IPS-15b (cell line): Measurements from ENCODE around the gene SOX5.
"Not testable (repeated sequence)": the region's sequence is repeated elsewhere in the genome, so short reads cannot be mapped to it uniquely, and the experiment has no call there.

Experiments used
- H3K27me3 ChIP-seq: one replicate; pipeline ENCODE4 v1.6.1; 2013; ENCODE audit warnings: low read length; ENCODE audit not compliant: control insufficient read depth, insufficient read depth
- H3K36me3 ChIP-seq: one replicate; pipeline ENCODE4 v1.6.1; 2013; ENCODE audit warnings: low read length; ENCODE audit not compliant: control insufficient read depth, insufficient read depth
- H3K4me1 ChIP-seq: one replicate; pipeline ENCODE4 v1.6.1; 2013; ENCODE audit warnings: mild to moderate bottlenecking, low read length; ENCODE audit not compliant: control insufficient read depth, insufficient read depth
- H3K4me3 ChIP-seq: one replicate; pipeline ENCODE4 v1.5.1; 2013; ENCODE audit warnings: low read depth, low read length
- H3K9ac ChIP-seq: one replicate; pipeline ENCODE4 v1.6.1; 2013; ENCODE audit warnings: low read depth, mild to moderate bottlenecking, low read length
- H3K9me3 ChIP-seq: one replicate; pipeline ENCODE4 v1.6.1; 2013; ENCODE audit warnings: mild to moderate bottlenecking, low read length; ENCODE audit not compliant: control insufficient read depth, insufficient read depth

Gene SOX5

DNA sequence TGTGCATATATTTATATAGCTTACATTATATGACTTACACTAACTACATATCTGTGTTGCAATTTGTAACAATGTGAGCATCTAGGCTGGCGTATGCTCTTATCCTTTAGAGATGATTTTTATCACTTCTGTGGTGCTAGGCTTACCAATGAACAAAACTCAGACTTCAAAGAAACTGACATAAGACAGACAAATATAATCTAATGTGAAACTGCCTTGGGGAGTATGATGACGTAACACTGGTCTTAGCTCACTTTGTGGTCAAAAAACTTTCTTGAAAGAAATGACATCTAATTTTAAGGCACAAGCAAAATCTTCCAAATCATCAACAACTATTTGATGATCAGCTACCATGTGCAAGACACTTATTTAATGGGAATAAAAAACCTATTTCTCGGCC lies 50.0 kb downstream of the SOX5 start:
- Histone ChIP-seq H3K4me1 (peaks cover 7% of the 10 kb centered on the region), H3K9ac (no peak overlapping the region), H3K36me3 (no peaks in the 10 kb centered on the region), H3K4me3 (no peak overlapping the region), H3K9me3 (no peaks in the 10 kb centered on the region), H3K27me3 (no peaks in the 10 kb centered on the region)

DNA sequence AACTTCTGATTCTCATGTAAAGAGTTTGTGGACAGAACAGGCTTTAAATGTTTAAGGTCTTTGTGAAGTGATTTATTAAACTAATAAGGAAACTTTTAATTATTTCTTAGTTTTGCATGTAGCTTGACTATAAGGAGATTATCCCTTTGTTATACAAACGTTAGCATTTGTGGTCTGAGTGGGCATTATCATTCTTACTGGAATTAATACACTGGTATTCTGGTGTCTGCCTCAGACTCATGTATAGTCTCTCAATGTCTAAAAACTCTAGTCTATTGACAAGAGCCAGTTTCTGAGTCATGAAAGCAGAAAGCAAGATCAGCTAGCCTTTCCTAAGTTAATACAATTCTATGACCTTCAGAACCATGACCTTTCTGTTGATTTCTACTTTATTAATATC lies 51.3 kb downstream of the SOX5 start:
- Histone ChIP-seq H3K27me3 (no peaks in the 10 kb centered on the region), H3K9me3 (no peaks in the 10 kb centered on the region), H3K4me1 (peaks cover 7% of the 10 kb centered on the region), H3K36me3 (no peaks in the 10 kb centered on the region), H3K9ac (no peak overlapping the region), H3K4me3 (no peak overlapping the region)

DNA sequence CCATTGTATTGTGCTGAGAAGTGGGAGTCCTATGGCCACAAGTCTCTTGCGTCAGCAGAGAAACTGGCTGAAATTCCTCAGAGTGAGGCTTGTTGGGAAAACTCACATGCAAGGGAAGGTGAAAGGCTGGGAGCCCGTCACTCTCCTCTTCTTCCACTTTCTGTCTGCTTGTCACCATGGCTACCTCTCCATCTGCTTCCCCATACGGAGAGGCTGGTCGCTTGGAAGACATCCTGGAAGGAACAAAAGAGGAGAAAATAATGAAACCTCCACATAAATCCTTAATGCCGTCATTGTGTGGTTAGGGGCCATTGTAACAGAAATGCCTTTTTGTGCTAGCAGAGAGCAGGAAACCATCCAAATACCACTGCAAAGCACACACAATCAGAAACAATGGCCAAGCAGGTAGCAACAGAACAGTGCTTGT lies 53.7 kb downstream of the SOX5 start:
- Histone ChIP-seq H3K36me3 (no peaks in the 10 kb centered on the region), H3K4me1 (peaks cover 7% of the 10 kb centered on the region), H3K9ac (no peak overlapping the region), H3K27me3 (no peaks in the 10 kb centered on the region), H3K9me3 (no peaks in the 10 kb centered on the region), H3K4me3 (no peak overlapping the region)

DNA sequence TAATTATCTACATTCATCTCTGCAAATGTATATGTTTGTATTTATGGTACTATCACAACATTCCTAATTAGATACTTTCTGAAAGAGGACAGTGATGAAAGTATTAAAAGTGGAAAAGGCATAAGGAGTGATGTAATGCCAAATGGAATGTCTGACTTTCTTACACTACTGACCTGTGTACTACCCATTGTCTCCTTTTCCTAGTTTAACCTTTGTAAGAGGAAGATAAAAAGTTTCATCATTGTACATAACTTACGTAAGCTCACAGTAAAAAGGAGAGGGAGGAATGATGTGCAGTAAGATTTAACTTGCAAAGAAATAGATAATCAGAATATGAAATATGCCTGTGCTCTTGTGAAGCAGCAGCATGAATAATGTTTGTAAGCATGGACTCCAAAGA lies 55.9 kb downstream of the SOX5 start:
- Histone ChIP-seq H3K36me3 (no peaks in the 10 kb centered on the region), H3K9ac (no peak overlapping the region), H3K4me3 (no peak overlapping the region), H3K4me1 (peaks cover 7% of the 10 kb centered on the region), H3K9me3 (no peaks in the 10 kb centered on the region), H3K27me3 (no peaks in the 10 kb centered on the region)

DNA sequence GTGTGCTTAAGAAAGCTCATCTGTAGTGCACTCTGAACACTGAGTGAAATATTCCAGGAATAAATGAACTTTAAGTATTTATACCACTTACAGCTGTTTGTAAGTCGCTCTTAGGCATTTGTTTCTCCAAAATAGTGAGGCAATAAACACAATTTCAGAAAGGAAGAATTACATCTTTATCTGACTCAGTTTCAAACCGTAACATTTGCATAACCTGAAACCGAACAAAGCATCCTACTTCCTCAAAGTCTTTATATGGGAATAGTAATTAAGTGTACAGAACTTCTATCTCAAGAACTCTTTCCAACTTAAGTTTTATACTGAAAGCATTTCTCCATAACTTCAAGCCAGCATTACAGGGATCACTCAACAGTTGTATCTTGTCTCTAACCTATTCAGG lies 58.4 kb downstream of the SOX5 start:
- Histone ChIP-seq H3K27me3 (no peaks in the 10 kb centered on the region), H3K36me3 (no peaks in the 10 kb centered on the region), H3K9me3 (no peaks in the 10 kb centered on the region), H3K4me3 (no peak overlapping the region), H3K9ac (no peak overlapping the region), H3K4me1 (peaks cover 6% of the 10 kb centered on the region)

DNA sequence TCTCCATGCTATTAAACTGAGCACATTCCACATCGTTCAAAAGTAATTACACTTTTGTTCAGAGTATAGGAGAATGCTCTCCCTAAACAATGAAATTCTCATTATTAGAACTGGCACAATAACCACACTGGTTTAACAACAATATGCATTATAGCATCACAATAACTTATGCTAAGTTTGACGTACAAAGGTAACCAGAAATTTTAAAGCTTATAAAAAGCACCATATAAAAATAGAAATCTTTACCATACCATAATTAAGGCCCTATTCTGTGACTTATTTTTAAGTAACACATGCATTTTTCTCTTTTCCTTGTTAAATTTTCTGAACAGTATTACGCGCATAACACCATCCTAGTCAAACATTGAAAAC lies 60.4 kb downstream of the SOX5 start:
- Histone ChIP-seq H3K9ac (no peak overlapping the region), H3K4me1 (no peaks in the 10 kb centered on the region), H3K27me3 (no peaks in the 10 kb centered on the region), H3K9me3 (no peaks in the 10 kb centered on the region), H3K4me3 (no peak overlapping the region), H3K36me3 (no peaks in the 10 kb centered on the region)

DNA sequence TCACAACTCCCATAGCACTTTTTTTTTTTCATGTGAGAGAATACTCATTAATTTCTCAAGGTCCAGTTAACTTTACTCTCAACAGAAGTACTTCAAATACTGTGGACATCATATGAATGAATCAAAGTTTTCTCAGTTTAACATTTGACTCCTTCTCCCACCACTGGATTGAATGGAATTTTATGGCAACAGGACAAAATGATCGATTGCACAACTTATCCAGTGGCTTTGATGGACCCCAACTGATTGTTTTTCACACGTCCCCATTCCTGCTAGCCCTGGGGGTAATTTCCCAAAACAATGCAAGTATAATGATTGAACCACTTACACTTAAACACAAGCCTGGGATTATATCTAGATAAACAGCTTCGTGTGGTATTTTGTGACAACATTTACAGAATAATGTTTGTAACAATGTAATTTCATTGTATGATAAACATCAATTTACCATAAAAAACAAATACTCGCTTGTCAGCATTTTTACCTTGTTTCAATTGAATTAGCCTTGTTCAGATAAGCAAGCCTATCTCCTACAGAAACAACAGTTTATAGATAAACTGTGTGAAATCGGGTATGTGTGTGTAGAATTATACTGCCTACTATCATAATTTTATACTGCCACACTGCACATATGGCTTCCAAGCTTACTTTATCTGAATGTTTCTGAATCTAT lies 60.9 kb downstream of the SOX5 start:
- H3K4me1 ChIP-seq: no peaks in the 10 kb centered on the region
- no peaks in the 10 kb centered on the region for H3K9me3 ChIP-seq
- no peaks in the 10 kb centered on the region for H3K27me3 ChIP-seq
- no peaks in the 10 kb centered on the region for H3K36me3 ChIP-seq
- no peak overlapping the region for H3K9ac ChIP-seq
- no peak overlapping the region for H3K4me3 ChIP-seq

DNA sequence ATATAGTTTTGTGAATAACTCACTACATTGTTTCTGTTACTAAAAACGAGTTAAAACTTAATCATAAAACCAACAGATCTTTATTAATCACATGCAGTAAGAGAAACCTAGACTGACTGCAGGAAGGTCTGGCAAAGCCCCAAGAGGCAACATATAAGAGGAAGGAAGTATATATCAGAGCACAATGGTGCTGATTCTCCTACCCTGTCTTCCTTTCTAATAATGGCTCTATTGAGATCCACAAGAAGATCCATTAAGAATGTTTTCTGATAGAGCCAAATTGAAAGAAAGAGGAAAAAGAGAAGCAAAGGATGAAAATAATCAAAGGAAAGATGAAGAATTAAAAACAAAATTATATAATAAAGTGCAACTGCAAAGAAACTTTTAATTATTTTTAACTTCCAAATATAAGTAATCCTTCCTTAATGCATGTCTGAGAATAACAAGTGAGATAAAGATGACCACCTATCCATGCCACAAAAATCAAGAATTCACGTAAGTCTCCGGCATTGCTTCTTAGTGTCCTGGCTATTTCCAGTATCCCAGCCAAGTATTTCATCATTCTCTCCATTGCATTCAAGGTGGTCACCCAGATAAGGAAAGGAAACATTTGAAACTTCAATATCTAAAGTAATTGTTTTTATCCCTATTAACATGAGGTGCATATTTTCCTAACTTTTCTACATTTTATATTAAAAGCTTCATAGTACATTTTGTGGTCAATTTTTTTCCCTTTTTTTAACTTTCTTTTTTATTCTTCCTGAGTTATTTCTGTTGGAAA lies 62.2 kb downstream of the SOX5 start:
- no peak overlapping the region for H3K4me3 ChIP-seq
- no peaks in the 10 kb centered on the region for H3K4me1 ChIP-seq
- no peaks in the 10 kb centered on the region for H3K9me3 ChIP-seq
- H3K36me3 ChIP-seq: no peaks in the 10 kb centered on the region
- no peaks in the 10 kb centered on the region for H3K27me3 ChIP-seq
- H3K9ac ChIP-seq: no peak overlapping the region

DNA sequence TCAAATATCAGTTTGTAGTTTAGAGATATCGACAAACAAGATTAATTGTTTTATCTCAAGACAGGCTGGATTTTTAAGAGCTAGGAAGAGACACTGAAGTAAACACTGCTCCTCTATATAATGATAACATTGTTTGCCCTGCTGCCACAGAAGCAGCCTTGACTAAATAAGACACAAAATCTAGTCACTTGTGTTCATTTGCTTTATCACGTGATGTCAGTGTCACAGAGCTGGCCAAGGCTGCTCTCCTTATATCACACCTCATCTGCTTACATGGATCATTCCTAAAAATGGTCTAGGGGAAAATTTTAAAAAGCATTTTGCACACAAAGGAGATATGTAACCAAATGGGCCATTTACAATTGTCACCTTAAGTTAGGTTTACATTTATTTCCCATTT lies 64.1 kb downstream of the SOX5 start:
- Histone ChIP-seq H3K4me1 (no peaks in the 10 kb centered on the region), H3K27me3 (no peaks in the 10 kb centered on the region), H3K9me3 (no peaks in the 10 kb centered on the region)

DNA sequence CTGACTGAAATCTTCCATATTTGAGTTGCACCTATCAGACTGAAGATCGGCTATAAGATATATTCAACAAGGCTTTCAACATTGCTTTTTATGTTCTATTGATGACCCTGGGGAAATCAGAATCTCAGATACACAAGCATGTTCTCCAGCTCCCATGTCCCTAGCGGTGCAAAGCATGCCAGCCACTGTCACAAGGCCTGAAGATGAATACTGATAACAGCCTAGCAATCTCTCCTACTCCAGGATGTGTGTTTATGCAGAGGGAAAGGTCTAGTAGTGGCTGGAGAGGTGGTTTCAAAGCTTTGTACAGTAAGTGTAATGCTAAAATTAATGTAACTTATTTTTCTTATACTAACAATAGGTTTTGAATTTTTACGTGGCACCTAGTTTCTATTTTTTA lies 64.6 kb downstream of the SOX5 start:
- no peaks in the 10 kb centered on the region for H3K27me3 ChIP-seq
- no peak overlapping the region for H3K4me3 ChIP-seq
- H3K36me3 ChIP-seq: no peaks in the 10 kb centered on the region
- no peaks in the 10 kb centered on the region for H3K4me1 ChIP-seq
- H3K9ac ChIP-seq: no peak overlapping the region
- H3K9me3 ChIP-seq: no peaks in the 10 kb centered on the region

More for the DNA sequence above, 64.1 kb downstream of the SOX5 start:
- H3K36me3 ChIP-seq: no peaks in the 10 kb centered on the region
- no peak overlapping the region for H3K9ac ChIP-seq
- no peak overlapping the region for H3K4me3 ChIP-seq

DNA sequence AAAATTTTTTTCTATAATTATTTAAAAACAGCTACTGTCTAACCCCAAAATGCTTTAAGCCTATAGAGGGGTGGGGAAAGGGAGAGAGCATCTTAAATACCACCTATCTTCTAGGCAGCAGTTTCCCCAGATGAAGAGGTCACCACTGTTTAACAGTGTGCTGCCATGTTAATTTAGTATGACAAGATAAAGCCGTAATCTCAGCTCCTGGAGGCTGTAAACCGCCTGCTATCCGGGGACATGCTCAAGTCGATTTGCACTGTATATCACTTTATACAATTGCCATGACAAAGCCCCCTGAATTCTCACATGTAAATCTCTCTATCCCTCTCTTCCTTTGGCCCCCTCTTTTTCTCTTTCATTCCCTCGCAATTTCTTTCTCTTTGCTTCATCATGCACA lies 68.5 kb downstream of the SOX5 start:
- no peak overlapping the region for H3K4me3 ChIP-seq
- H3K36me3 ChIP-seq: no peaks in the 10 kb centered on the region
- H3K27me3 ChIP-seq: no peaks in the 10 kb centered on the region
- H3K4me1 ChIP-seq: no peaks in the 10 kb centered on the region
- H3K9me3 ChIP-seq: no peaks in the 10 kb centered on the region
- no peak overlapping the region for H3K9ac ChIP-seq

DNA sequence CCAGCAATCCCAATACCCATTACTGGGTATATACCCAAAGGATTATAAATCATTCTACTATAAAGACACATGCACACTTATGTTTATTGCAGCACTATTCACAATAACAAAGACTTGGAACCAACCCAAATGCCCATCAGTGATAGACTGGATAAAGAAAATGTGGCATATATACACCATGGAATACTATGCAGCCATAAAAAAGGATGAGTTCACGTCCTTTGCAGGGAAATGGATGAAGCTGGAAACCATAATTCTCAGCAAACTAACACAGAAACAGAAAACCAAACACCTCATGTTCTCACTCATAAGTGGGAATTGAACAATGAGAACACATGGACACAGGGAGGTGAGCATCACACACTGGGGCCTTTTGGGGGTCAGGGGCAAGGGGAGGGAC lies 72.9 kb downstream of the SOX5 start:
- H3K9me3 ChIP-seq, H3K36me3 ChIP-seq, H3K9ac ChIP-seq, H3K4me1 ChIP-seq, H3K27me3 ChIP-seq, H3K4me3 ChIP-seq: not testable (repeated sequence)
